Thyroid gland (tissue), 4 donors: ENCODE data around the gene ADARB2. TPM values are rescaled to one million over a fixed set of nuclear protein-coding genes. Genes with fewer than 3 reads are reported as not detected.

Experiments
- DNase-seq, 2 donors: peaks; one replicate each; pipeline ENCODE4 v3.0.0-alpha.2; 2019
- H3K27ac ChIP-seq, 3 donors: fragments of 200-600 bp; sonication (generic); 1 replicate in 2 of 3; 2 replicates in 1 of 3; pipeline ENCODE4 v1.5.1; 2016 to 2019; ENCODE audit warnings: mild to moderate bottlenecking in 1 of 3, moderate library complexity in 1 of 3
- H3K27me3 ChIP-seq: fragments of 200-600 bp; sonication (generic); one replicate; pipeline ENCODE4 v1.5.1; 2019
- H3K36me3 ChIP-seq, 2 donors: fragments of 200-600 bp; sonication (generic); one replicate each; pipeline ENCODE4 v1.5.1; 2016 to 2019
- H3K4me1 ChIP-seq, 2 donors: fragments of 200-600 bp; sonication (generic); one replicate each; pipeline ENCODE4 v1.5.1; 2017 to 2019
- H3K4me3 ChIP-seq, 3 donors: fragments of 200-600 bp; sonication (generic); replicated peaks in 1 of 3; 1 replicate in 2 of 3; 2 replicates in 1 of 3; pipeline ENCODE4 v1.5.1; 2016; ENCODE audit warnings: mild to moderate bottlenecking in 1 of 3
- H3K9me3 ChIP-seq: fragments of 200-600 bp; sonication (generic); one replicate; pipeline ENCODE4 v1.5.1; 2017
- POLR2A ChIP-seq, 2 donors: fragments of 450-650 bp; IDR thresholded peaks; one replicate each; pipeline ENCODE4 v1.6.1; 2017; ENCODE audit warnings: antibody characterized with exemption in 2 of 2, mild to moderate bottlenecking in 2 of 2, moderate library complexity in 1 of 2
- WGBS, 2 donors: methylation state at CpG; one replicate each; pipeline ENCODE4 v1.1.5; 2017; 5-methylcytosine and 5-hydroxymethylcytosine counted together
- intact Hi-C: fragments of 100-400 bp; cut with DNase I; formaldehyde crosslinking; loops from one replicate; pipeline ENCODE4 v1.15.1; 2023
- total RNA-seq, 4 donors: library from RNA; depleted of rRNA; stranded (reverse); fragments of >200 nt; gene quantifications; one replicate each; pipeline ENCODE4 v1.2.3, GENCODE V29; 2016
- TF ChIP-seq, protein P1 (sequence below), 6 experiments: fragments of 200-600 bp in 3 of 6; fragments of 450-650 bp in 3 of 6; sonication (generic) in 3 of 6; IDR thresholded peaks; one replicate each; pipeline ENCODE4 v1.5.1; 2016 to 2019; ENCODE audit warnings: antibody characterized with exemption in 6 of 6, mild to moderate bottlenecking in 2 of 6, inconsistent platforms in 1 of 6, moderate library complexity in 1 of 6

Gene ADARB2
- total RNA-seq, 4 donors from 2014 or later: 0.08 to 0.15 TPM; not detected in 2

DNA sequence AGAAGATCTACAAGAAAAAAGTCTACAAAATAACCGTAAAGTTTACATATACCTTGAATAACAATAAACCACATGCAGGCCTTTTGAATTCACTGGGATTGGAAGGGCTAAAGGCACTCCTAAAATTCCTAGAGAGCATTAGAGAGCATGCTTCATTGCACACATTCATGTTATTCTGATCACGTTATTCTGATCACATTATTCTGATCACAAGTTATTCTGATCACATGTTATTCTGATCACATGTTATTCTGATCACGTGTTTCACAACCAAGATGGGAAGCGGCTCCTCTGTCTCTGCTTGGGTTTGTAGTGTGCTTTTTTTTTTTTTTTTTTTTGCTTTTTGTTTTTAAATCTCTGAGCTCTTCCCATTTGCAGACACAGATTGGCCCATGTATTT, 20.5 kb downstream of the ADARB2 start:
- 79% methylated on average over 4 of the region's 4 CpGs for WGBS, 2 donors
- Histone ChIP-seq H3K36me3 (no peaks in the 10 kb centered on the region), H3K27ac (no peak overlapping the region), H3K4me3 (no peak overlapping the region), H3K9me3 (no peaks in the 10 kb centered on the region), H3K27me3 (no peaks in the 10 kb centered on the region), H3K4me1 (no peaks in the 10 kb centered on the region)
- TF ChIP-seq, protein P1, sequence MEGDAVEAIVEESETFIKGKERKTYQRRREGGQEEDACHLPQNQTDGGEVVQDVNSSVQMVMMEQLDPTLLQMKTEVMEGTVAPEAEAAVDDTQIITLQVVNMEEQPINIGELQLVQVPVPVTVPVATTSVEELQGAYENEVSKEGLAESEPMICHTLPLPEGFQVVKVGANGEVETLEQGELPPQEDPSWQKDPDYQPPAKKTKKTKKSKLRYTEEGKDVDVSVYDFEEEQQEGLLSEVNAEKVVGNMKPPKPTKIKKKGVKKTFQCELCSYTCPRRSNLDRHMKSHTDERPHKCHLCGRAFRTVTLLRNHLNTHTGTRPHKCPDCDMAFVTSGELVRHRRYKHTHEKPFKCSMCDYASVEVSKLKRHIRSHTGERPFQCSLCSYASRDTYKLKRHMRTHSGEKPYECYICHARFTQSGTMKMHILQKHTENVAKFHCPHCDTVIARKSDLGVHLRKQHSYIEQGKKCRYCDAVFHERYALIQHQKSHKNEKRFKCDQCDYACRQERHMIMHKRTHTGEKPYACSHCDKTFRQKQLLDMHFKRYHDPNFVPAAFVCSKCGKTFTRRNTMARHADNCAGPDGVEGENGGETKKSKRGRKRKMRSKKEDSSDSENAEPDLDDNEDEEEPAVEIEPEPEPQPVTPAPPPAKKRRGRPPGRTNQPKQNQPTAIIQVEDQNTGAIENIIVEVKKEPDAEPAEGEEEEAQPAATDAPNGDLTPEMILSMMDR (IDR thresholded peaks at IDR 0.05): no peak
- no peak for TF ChIP-seq POLR2A (IDR thresholded peaks at IDR 0.05)
- intact Hi-C loops: no loop called here
- DNase-seq: no peak

DNA sequence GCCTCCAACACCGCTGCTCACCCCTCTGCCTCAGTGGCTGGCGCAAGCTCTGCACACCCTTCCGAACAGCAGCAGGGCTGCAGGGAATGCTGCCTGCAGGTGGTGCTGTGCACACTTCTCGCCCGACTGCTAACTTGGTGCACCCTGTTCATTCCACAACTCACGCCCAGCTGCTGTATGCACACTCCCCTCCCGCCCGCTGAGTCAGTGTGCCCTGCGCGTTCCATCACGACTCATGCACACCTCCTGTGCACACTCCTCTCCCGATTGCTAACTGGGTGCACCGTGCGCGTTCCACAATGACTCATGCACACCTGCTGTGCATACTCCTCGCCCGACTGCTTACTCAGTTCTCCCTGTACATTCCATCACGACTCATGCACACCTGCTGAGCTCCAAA, 21.5 kb downstream of the ADARB2 start:
- Histone ChIP-seq H3K27me3 (no peaks in the 10 kb centered on the region), H3K36me3 (no peaks in the 10 kb centered on the region), H3K27ac (no peak overlapping the region), H3K9me3 (no peaks in the 10 kb centered on the region), H3K4me1 (no peaks in the 10 kb centered on the region), H3K4me3 (no peak overlapping the region)
- WGBS, 2 donors: 41 to 42% methylated on average over 17 to 18 of the region's 18 CpGs
- TF ChIP-seq POLR2A (IDR thresholded peaks at IDR 0.05): no peak
- TF ChIP-seq, protein P1 (IDR thresholded peaks at IDR 0.05): no peak
- DNase-seq: no peak
- intact Hi-C loops: no loop called here

DNA sequence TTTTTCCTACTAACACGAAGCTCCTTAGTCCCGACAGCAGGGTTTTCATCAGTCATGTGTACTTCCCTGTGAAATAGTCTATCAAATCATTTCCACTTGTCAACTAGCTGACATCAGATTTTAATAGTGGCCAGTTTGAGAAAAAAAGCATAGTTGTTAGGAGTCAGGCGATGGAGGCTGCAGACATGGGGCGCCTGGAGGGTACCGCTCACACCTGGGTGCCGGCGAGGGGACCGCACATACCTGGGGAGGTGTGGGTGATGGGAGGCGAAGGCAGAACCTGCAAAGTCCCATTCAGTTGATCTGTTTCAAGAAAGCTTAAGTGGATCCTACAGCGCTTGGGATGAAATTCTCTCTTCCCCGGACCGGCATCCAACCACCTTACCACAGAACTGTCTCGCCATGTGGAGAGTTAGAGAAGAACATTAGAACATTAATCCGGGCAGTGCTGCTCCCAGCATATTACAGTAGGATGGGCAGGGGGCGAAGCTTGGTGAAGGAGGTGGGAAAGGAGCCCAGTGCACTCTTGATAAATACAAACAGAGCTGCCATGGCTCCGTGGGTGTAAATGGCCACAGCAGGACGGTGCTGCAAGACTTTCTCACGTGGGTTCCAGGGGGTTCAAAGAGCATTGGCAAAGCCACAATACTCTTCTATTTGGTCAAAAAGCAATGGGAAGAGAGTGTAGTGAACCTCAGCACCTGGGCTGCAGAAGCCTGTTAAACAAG, 24.2 kb downstream of the ADARB2 start:
- intact Hi-C loops: no loop called here
- no peaks in the 10 kb centered on the region for H3K4me1 ChIP-seq

DNA sequence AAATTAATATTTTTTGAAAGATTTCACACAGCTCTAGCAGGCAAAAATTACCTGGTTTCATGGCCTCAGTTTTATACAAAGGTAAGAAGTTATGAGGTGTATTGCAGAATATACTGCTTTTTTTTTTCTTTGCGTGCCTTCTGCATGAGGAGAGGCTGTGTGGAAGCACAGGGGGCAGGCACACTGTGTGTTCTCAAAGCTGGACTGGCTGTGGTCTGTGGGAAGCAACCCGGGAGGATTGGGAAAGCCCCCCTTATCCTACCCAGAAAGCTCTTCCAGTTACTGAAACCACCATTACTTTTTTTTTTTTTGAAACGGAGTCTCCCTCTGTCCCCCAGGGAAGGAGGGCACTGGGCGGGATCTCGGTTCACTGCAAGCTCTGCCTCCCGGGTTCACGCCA, 25.0 kb downstream of the ADARB2 start:
- intact Hi-C loops: no loop called here
- Histone ChIP-seq H3K4me3 (no peak overlapping the region), H3K27me3 (no peaks in the 10 kb centered on the region), H3K36me3 (no peaks in the 10 kb centered on the region), H3K4me1 (no peaks in the 10 kb centered on the region), H3K27ac (no peak overlapping the region), H3K9me3 (no peaks in the 10 kb centered on the region)
- 55 to 57% methylated on average over 6 to 7 of the region's 7 CpGs for WGBS, 2 donors
- no peak for DNase-seq
- TF ChIP-seq POLR2A (IDR thresholded peaks at IDR 0.05): no peak
- TF ChIP-seq, protein P1 (IDR thresholded peaks at IDR 0.05): no peak

More for the DNA sequence above, 24.2 kb downstream of the ADARB2 start:
- Histone ChIP-seq H3K36me3 (no peaks in the 10 kb centered on the region), H3K4me3 (no peak overlapping the region), H3K9me3 (no peaks in the 10 kb centered on the region), H3K27me3 (no peaks in the 10 kb centered on the region), H3K27ac (no peak overlapping the region)
- TF ChIP-seq, protein P1 (IDR thresholded peaks at IDR 0.05): no peak
- TF ChIP-seq POLR2A (IDR thresholded peaks at IDR 0.05): no peak
- no peak for DNase-seq
- WGBS, 2 donors: 87 to 89% methylated on average over 18 of the region's 18 CpGs

DNA sequence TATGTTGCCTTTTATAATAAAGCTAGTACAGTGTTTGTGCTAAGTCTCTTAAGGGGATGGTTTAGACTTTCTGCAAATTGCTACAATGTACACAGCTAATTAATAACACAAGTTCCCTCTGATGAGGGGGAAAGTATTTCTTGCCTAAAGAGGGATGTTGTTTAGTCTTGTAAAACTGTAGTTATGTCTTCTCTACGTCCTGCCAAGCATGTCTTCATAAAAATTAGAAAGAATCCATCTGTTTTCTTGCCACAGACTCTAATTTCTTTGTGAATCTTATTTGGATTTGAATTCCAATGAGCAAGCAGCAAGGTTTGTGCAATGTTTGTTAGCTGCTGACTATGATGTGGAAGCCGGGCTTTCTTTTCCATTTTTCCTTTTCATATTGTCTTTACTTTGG, 28.2 kb downstream of the ADARB2 start:
- Histone ChIP-seq H3K27me3 (no peaks in the 10 kb centered on the region), H3K4me1 (no peaks in the 10 kb centered on the region), H3K4me3 (no peak overlapping the region), H3K9me3 (no peaks in the 10 kb centered on the region), H3K36me3 (no peaks in the 10 kb centered on the region), H3K27ac (no peak overlapping the region)
- WGBS, 2 donors: 40 to 68% methylated on average over 2 of the region's 2 CpGs
- TF ChIP-seq POLR2A (IDR thresholded peaks at IDR 0.05): no peak
- no peak for DNase-seq
- intact Hi-C loops: no loop called here
